K562 (cell line): ENCODE data around the gene MYO16. TPM values are rescaled to one million over a fixed set of nuclear protein-coding genes. Genes with fewer than 3 reads are reported as not detected.

Experiments
- ATAC-seq: fragments of 200-7000 bp; cut with Tn5 transposase; 3 replicates; pipeline ENCODE4 v1.9.1; 2020; ENCODE audit warnings: moderate library complexity
- BruUV-seq: library from RNA; stranded (reverse); fragments of 400-500 nt; replicated peaks from 2 replicates; lab custom pipeline; 2021; lab: Mats Ljungman, UMichigan
- CTCF ChIA-PET: fragments of 300-600 bp; formaldehyde crosslinking; extraction: SDS; loops from one replicate; lab custom pipeline; 2021; ENCODE audit warnings: low intra/inter-chr PET ratio; lab: Yijun Ruan, JAX
- POLR2A ChIA-PET: fragments of 300-600, 350-650 bp; sonication (Branson Sonifier 250); formaldehyde crosslinking; extraction: SDS; loops from one replicate; lab custom pipeline; 2021; ENCODE audit warnings: antibody characterized with exemption, inconsistent platforms; lab: Yijun Ruan, JAX
- DNase-seq, 4 experiments: peaks; one replicate each; pipeline versions ENCODE4 v3.0.0 to v3.0.0-alpha.2; 2011 to 2018; ENCODE audit warnings: low spot score in 3 of 4, mixed read lengths in 3 of 4; ENCODE audit errors: extremely low read depth in 1 of 4
- FAIRE-seq: peaks from 2 replicates; lab custom pipeline; 2011; peaks lifted over from hg19 to GRCh38; lab: Jason Lieb, UNC
- H2AFZ ChIP-seq: 2 replicates; pipeline ENCODE4 v1.6.0; 2011; ENCODE audit warnings: low read depth, low read length, control low read depth, inconsistent platforms
- H3K27ac ChIP-seq: fragments of 200-600 bp; 3 replicates; pipeline ENCODE4 v1.8.0; 2011; ENCODE audit warnings: low read depth, mild to moderate bottlenecking, control low read depth, inconsistent platforms, low read length, moderate library complexity, mixed read lengths; ENCODE audit errors: extremely low read depth
- H3K27me3 ChIP-seq, 2 experiments: fragments of 300-600 bp in 1 of 2; 2 replicates in 1 of 2; 3 replicates in 1 of 2; pipeline versions ENCODE4 v1.6.0 to v1.8.0; 2011; ENCODE audit warnings: inconsistent platforms in 2 of 2, low read length in 2 of 2, mild to moderate bottlenecking in 1 of 2, mixed read lengths in 1 of 2, moderate library complexity in 1 of 2; ENCODE audit not compliant: control insufficient read depth in 2 of 2, insufficient read depth in 2 of 2
- H3K36me3 ChIP-seq: fragments of 300-600 bp; 3 replicates; pipeline ENCODE4 v1.8.0; 2011; ENCODE audit warnings: mild to moderate bottlenecking, low read length, inconsistent platforms; ENCODE audit not compliant: control insufficient read depth, insufficient read depth
- H3K4me1 ChIP-seq, 2 experiments: fragments of 200-600 bp in 1 of 2; replicated peaks in 1 of 2; 2 replicates in 1 of 2; 3 replicates in 1 of 2; pipeline versions ENCODE4 v1.5.1 to v1.8.0; 2011; ENCODE audit warnings: inconsistent platforms in 2 of 2, low read length in 2 of 2, mild to moderate bottlenecking in 1 of 2, mixed read lengths in 1 of 2, moderate library complexity in 1 of 2; ENCODE audit not compliant: control insufficient read depth in 2 of 2, insufficient read depth in 2 of 2
- H3K4me2 ChIP-seq: 2 replicates; pipeline ENCODE4 v1.6.1; 2011; ENCODE audit warnings: low read length, control low read depth, inconsistent platforms, mixed read lengths; ENCODE audit not compliant: insufficient read depth
- H3K4me3 ChIP-seq: fragments of 200-600 bp; sonication (generic), shearing (Covaris generic); 2 replicates; pipeline ENCODE4 v1.5.1; 2016; ENCODE audit warnings: control low read depth, inconsistent platforms
- H3K79me2 ChIP-seq: fragments of 200-600 bp; 3 replicates; pipeline ENCODE4 v1.8.0; 2011; ENCODE audit warnings: low read length, inconsistent platforms; ENCODE audit not compliant: control insufficient read depth, insufficient read depth
- H3K9ac ChIP-seq, 2 experiments: 2 replicates each; pipeline versions ENCODE4 v1.6.0 to v1.6.1; 2011; ENCODE audit warnings: low read depth in 2 of 2, low read length in 2 of 2, control low read depth in 1 of 2, inconsistent platforms in 1 of 2, mild to moderate bottlenecking in 1 of 2, mixed read lengths in 1 of 2; ENCODE audit not compliant: insufficient read depth in 1 of 2
- H3K9me1 ChIP-seq: one replicate; pipeline ENCODE4 v1.6.0; 2011; ENCODE audit warnings: inconsistent platforms, mild to moderate bottlenecking, low read length, moderate library complexity; ENCODE audit not compliant: control insufficient read depth, insufficient read depth
- H3K9me3 ChIP-seq: replicated peaks from 2 replicates; pipeline ENCODE4 v1.5.1; 2011; ENCODE audit warnings: low read depth, low read length, inconsistent platforms; ENCODE audit not compliant: control insufficient read depth, insufficient read depth
- H4K20me1 ChIP-seq: replicated peaks from 2 replicates; pipeline ENCODE4 v1.6.1; 2011; ENCODE audit warnings: low read length, inconsistent platforms, mixed read lengths; ENCODE audit not compliant: control insufficient read depth, insufficient read depth
- BCL6 ChIP-seq: fragments of 250-450 bp; sonication (Bioruptor Pico); IDR thresholded peaks from 2 replicates; pipeline ENCODE4 v1.4.0; 2020
- DACH1 ChIP-seq: fragments of 450-650 bp; IDR thresholded peaks from 2 replicates; pipeline ENCODE4 v1.6.1; 2018; ENCODE audit not compliant: partially characterized antibody
- E2F8 ChIP-seq: fragments of 450-650 bp; IDR thresholded peaks from 2 replicates; pipeline ENCODE4 v1.7.1; 2018; ENCODE audit warnings: mild to moderate bottlenecking, low read depth; ENCODE audit not compliant: partially characterized antibody
- HLTF ChIP-seq: fragments of 450-650 bp; IDR thresholded peaks from 2 replicates; pipeline ENCODE4 v1.6.1; 2016
- LARP7 ChIP-seq: fragments of 450-650 bp; IDR thresholded peaks from 2 replicates; pipeline ENCODE4 v1.6.1; 2016
- PBX2 ChIP-seq, 2 experiments: IDR thresholded peaks in 1 of 2; conservative IDR thresholded peaks in 1 of 2; 2 replicates each; pipeline ENCODE4 v1.6.1; 2016; ENCODE audit warnings: low read depth in 2 of 2, mild to moderate bottlenecking in 1 of 2, missing compliant biosample characterization in 1 of 2, missing genetic modification characterization in 1 of 2, moderate library complexity in 1 of 2
- PCBP2 ChIP-seq: fragments of 200-400 bp; formaldehyde crosslinking; IDR thresholded peaks from 2 replicates; pipeline ENCODE4 v1.6.1; 2018; ENCODE audit warnings: low read length, low read depth, mild to moderate bottlenecking, moderate library complexity; ENCODE audit not compliant: poor library complexity, severe bottlenecking
- POLR2AphosphoS5 ChIP-seq: IDR thresholded peaks from 2 replicates; pipeline ENCODE4 v1.6.1; 2011; ENCODE audit warnings: mild to moderate bottlenecking, low read depth, low read length, moderate library complexity; ENCODE audit not compliant: control insufficient read depth, insufficient read depth
- PREB ChIP-seq: sonication (generic); formaldehyde crosslinking; IDR thresholded peaks from 2 replicates; pipeline ENCODE4 v1.8.1; 2023; ENCODE audit warnings: mild to moderate bottlenecking, missing genetic modification reagents
- PRPF4 ChIP-seq: fragments of 200-400 bp; formaldehyde crosslinking; IDR thresholded peaks from one replicate; pipeline ENCODE4 v1.6.1; 2017; ENCODE audit warnings: low read length, low read depth, mild to moderate bottlenecking; ENCODE audit not compliant: insufficient read depth, poor library complexity, severe bottlenecking
- RBM34 ChIP-seq: fragments of 200-400 bp; formaldehyde crosslinking; IDR thresholded peaks from 2 replicates; pipeline ENCODE4 v1.6.1; 2018; ENCODE audit warnings: low read length, borderline replicate concordance; ENCODE audit not compliant: insufficient read depth
- RUNX1 ChIP-seq: sonication (generic); IDR thresholded peaks from 2 replicates; pipeline ENCODE4 v1.6.1; 2016; ENCODE audit warnings: antibody characterized with exemption, low read depth
- SMAD4 ChIP-seq: fragments of 250-450 bp; sonication (Bioruptor Pico); conservative IDR thresholded peaks from 2 replicates; pipeline ENCODE4 v1.8.0; 2021; ENCODE audit warnings: inconsistent platforms, mild to moderate bottlenecking, moderate library complexity
- TARDBP ChIP-seq: fragments of 450-650 bp; IDR thresholded peaks from 2 replicates; pipeline ENCODE4 v1.6.1; 2016
- ZKSCAN1 ChIP-seq: fragments of 150-350 bp; IDR thresholded peaks from 2 replicates; pipeline ENCODE4 v1.6.1; 2016; ENCODE audit warnings: low read depth, low read length
- ZNF324 ChIP-seq: fragments of 250-450 bp; sonication (Bioruptor Pico); IDR thresholded peaks from 2 replicates; pipeline ENCODE4 v1.4.0; 2020; ENCODE audit warnings: mild to moderate bottlenecking
- ZNF778 ChIP-seq: fragments of 450-650 bp; formaldehyde crosslinking; IDR thresholded peaks from 2 replicates; pipeline ENCODE4 v1.4.0; 2020; ENCODE audit warnings: mild to moderate bottlenecking, moderate library complexity
- WGBS: fragments of 100-300 bp; shearing (Covaris generic); methylation state at CpG from one replicate; pipeline ENCODE4 v1.1.6; 2016; ENCODE audit warnings: low coverage, mixed read lengths; ENCODE audit not compliant: insufficient coverage; ENCODE audit errors: missing lambda C conversion rate; 5-methylcytosine and 5-hydroxymethylcytosine counted together
- in situ Hi-C: fragments of 300-500 bp; cut with MboI; formaldehyde crosslinking; loops from 4 replicates; pipeline ENCODE4 v1.15.0; 2018; ENCODE audit warnings: inconsistent platforms, mixed read lengths
- intact Hi-C: fragments of 100-400 bp; cut with micrococcal nuclease; formaldehyde crosslinking; loops from 2 replicates; pipeline ENCODE4 v1.14.2; 2022
- polyA plus RNA-seq, 8 experiments: library from polyadenylated mRNA; depleted of rRNA in 4 of 8; stranded (reverse) in 5 of 8; unstranded in 3 of 8; fragments of >200 nt; fragmentation: Nextera tagmentation in 2 of 8; fragmentation: Illumina TruSeq in 1 of 8; extraction: Ambion mirVana in 2 of 8; extraction: Trizol in 1 of 8; gene quantifications; 2 replicates each; pipeline versions ENCODE4 v1.2.1 to v1.2.3, GENCODE V29; 2011 to 2014; ENCODE audit warnings: inconsistent platforms in 1 of 8, missing spikeins in 1 of 8
- total RNA-seq, 7 experiments: library from RNA; depleted of rRNA in 6 of 7; stranded (reverse); fragments of >200 nt in 6 of 7; fragmentation: Illumina TruSeq in 2 of 7; extraction: Trizol in 2 of 7; gene quantifications; 2 replicates each; pipeline versions ENCODE4 v1.2.1 to v1.2.3, GENCODE V29; 2011 to 2021; ENCODE audit warnings: low replicate concordance in 1 of 7

Gene MYO16
- total and polyA plus RNA-seq, 9 of the 15 experiments (the other 6 are each of a cell fraction or from before 2014, with no cell fraction given): 4.3 to 45.7 (median 12.1) TPM

- TF ChIP-seq PREB (CRISPR knock-in tag): no peak
- no peak for TF ChIP-seq POLR2AphosphoS5
- no peak for TF ChIP-seq HLTF
These were observed 484.8 kb downstream of the MYO16 start (continued) for GRCh38 chr13:109114162-109114561.

- no peak overlapping the region for H3K4me3 ChIP-seq
- H3K9ac ChIP-seq: no peak overlapping the region
- no peaks in the 10 kb centered on the region for H4K20me1 ChIP-seq
- no peaks in the 10 kb centered on the region for H3K79me2 ChIP-seq
- ChIA-PET POLR2A (no interaction called here), CTCF (no interaction called here)
- H3K9me3 ChIP-seq: no peaks in the 10 kb centered on the region
- in situ Hi-C loops (no loop called here), intact Hi-C loops (no loop called here)
- no peak overlapping the region for H2AFZ ChIP-seq
- FAIRE-seq (no peak), DNase-seq (no peak), ATAC-seq (no peak)
- no peaks in the 10 kb centered on the region for H3K36me3 ChIP-seq
- no peaks in the 10 kb centered on the region for H3K9me1 ChIP-seq
- H3K4me1 ChIP-seq: no peaks in the 10 kb centered on the region
- BruUV-seq: no TSS peak
- no peaks in the 10 kb centered on the region for H3K27me3 ChIP-seq
- no peak overlapping the region for H3K27ac ChIP-seq
- 29% methylated on average over 2 of the region's 2 CpGs for whole genome bisulfite sequencing
- no peak overlapping the region for H3K4me2 ChIP-seq
- no peak for TF ChIP-seq PBX2 (CRISPR knock-in tag; IDR thresholded peaks at IDR 0.05; ENCODE audit: low read depth)
- TF ChIP-seq PBX2 (tag; conservative IDR thresholded peaks at IDR 0.05; ENCODE audit: low read depth): no peak
- no peak for TF ChIP-seq E2F8
- no peak for TF ChIP-seq PCBP2
- no peak for TF ChIP-seq DACH1
- no peak for TF ChIP-seq ZKSCAN1
- TF ChIP-seq ZNF778 (CRISPR knock-in tag): no peak
- TF ChIP-seq PRPF4: no peak
- no peak for TF ChIP-seq BCL6 (CRISPR knock-in tag)
- TF ChIP-seq SMAD4 (CRISPR knock-in tag): no peak
- TF ChIP-seq RBM34: no peak
- TF ChIP-seq LARP7: no peak
- TF ChIP-seq ZNF324 (CRISPR knock-in tag): no peak
- TF ChIP-seq TARDBP: no peak
- no peak for TF ChIP-seq RUNX1
These were observed 485.6 kb downstream of the MYO16 start for GRCh38 chr13:109114991-109115390.
